Measurements from ENCODE around the gene ATOH7. TPM values are rescaled to one million over a fixed set of nuclear protein-coding genes. Genes with fewer than 3 reads are reported as not detected.
A peak's percentile ranks its signal among the peaks of the same experiment; 100 is the strongest.
"Not testable (repeated sequence)": the region's sequence is repeated elsewhere in the genome, so short reads cannot be mapped to it uniquely, and the experiment has no call there.

The ATOH7 gene
- not detected in 2 replicates for total RNA-seq (2021)
- percentile 27 among the genes with signal in this experiment for Bru-seq, nascent RNA
- percentile 32 among the genes with signal in this experiment for BruChase-seq, experiment 1, labeled RNA remaining after a 2-hour chase
- BruChase-seq, experiment 2, labeled RNA remaining after a 6-hour chase = percentile 26 among the genes with signal in this experiment
- long read RNA-seq, partial matches to known transcripts = 0 of 1 reads
- long read RNA-seq, other reads (novel, unspliced or antisense) = 0 of 1 reads

- H3F3A ChIP-seq (ENCODE audit: insufficient read depth, low read depth) = no peaks in the 10 kb centered on the region
- H2AFZ ChIP-seq = peak within 1 kb of the TSS; percentile 96
- ChIA-PET POLR2A (ENCODE audit: unreplicated experiment) (interaction anchor here (0.6 kb wide), 1 partner anchor 179 kb away, joined by 3 read pairs; no protein-coding TSS in a partner anchor), CTCF (interaction anchor here (0.5 to 1.6 kb wide), 2 partner anchors 24 to 459 kb away, joined by 3 to 7 read pairs; no protein-coding TSS in a partner anchor)
- peaks cover 15% of the 10 kb centered on the region for H3K4me1 ChIP-seq (replicated peaks; ENCODE audit: insufficient read depth)
- H3K4me2 ChIP-seq = peak within 1 kb of the TSS; percentile 83
- BruUV-seq (replicated peaks) = no TSS peak
- no peak for DNase-seq
- intact Hi-C loops (cut with micrococcal nuclease; ENCODE audit: unreplicated experiment) = no loop called here
- no peak within 1 kb of the TSS for H3K27ac ChIP-seq
- H3K36me3 ChIP-seq (ENCODE audit: low read depth) = no peaks in the 10 kb centered on the region
- no peaks in the 10 kb centered on the region for H3K9me2 ChIP-seq (ENCODE audit: insufficient read depth)
- H3K27me3 ChIP-seq (ENCODE audit: insufficient read depth, low read depth) = no peaks in the 10 kb centered on the region
- no peak for TF ChIP-seq EZH2 (IDR thresholded peaks at IDR 0.05; ENCODE audit: low read depth)
- TF ChIP-seq, protein P1, sequence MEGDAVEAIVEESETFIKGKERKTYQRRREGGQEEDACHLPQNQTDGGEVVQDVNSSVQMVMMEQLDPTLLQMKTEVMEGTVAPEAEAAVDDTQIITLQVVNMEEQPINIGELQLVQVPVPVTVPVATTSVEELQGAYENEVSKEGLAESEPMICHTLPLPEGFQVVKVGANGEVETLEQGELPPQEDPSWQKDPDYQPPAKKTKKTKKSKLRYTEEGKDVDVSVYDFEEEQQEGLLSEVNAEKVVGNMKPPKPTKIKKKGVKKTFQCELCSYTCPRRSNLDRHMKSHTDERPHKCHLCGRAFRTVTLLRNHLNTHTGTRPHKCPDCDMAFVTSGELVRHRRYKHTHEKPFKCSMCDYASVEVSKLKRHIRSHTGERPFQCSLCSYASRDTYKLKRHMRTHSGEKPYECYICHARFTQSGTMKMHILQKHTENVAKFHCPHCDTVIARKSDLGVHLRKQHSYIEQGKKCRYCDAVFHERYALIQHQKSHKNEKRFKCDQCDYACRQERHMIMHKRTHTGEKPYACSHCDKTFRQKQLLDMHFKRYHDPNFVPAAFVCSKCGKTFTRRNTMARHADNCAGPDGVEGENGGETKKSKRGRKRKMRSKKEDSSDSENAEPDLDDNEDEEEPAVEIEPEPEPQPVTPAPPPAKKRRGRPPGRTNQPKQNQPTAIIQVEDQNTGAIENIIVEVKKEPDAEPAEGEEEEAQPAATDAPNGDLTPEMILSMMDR (conservative IDR thresholded peaks at IDR 0.05) = no peak
- H3K4me3 ChIP-seq = peak within 1 kb of the TSS; percentile 56
- no peaks in the 10 kb centered on the region for H4K20me1 ChIP-seq (ENCODE audit: insufficient read depth)
- H3K79me2 ChIP-seq (ENCODE audit: low read depth) = no peaks in the 10 kb centered on the region
- H3K9me3 ChIP-seq (ENCODE audit: insufficient read depth, low read depth) = no peaks in the 10 kb centered on the region
Observed at GRCh38 chr10:68231817-68232251, at the start of gene ATOH7. Gene ATOH7 (minus strand): TSS chr10:68232113. CDS start chr10:68231677, 436 bp downstream.

DNA sequence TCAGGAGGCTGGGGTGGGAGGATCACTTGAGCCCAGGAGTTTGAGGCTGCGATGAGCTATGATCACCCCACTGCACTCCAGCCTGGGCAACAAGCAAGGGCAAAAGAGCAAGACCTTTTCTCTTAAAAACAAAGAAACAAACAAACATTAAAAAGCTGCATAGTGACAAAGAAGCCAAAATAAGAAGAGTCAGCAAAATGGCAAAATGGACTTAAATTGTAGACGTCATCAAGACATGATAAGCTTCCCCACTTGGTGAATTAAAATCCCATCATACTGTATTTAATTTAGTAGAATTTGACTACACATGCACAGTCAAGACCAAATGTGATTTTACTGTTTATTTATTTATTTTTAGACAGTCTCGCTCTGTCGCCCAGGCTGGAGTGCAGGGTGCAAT lies 48.8 kb upstream of the ATOH7 start:
- ChIA-PET CTCF (no interaction called here), POLR2A (ENCODE audit: unreplicated experiment) (no interaction called here)
- H3K9me2 ChIP-seq (ENCODE audit: insufficient read depth) = no peaks in the 10 kb centered on the region
- H3K27ac ChIP-seq = no peak overlapping the region
- H3K4me1 ChIP-seq (replicated peaks; ENCODE audit: insufficient read depth) = no peaks in the 10 kb centered on the region
- H3K27me3 ChIP-seq (ENCODE audit: insufficient read depth, low read depth) = no peaks in the 10 kb centered on the region
- BruUV-seq (replicated peaks) = no TSS peak
- H4K20me1 ChIP-seq (ENCODE audit: insufficient read depth) = no peaks in the 10 kb centered on the region
- no peak for DNase-seq
- H2AFZ ChIP-seq = no peak overlapping the region
- TF ChIP-seq, protein P1 (conservative IDR thresholded peaks at IDR 0.05) = no peak
- TF ChIP-seq EZH2 (IDR thresholded peaks at IDR 0.05; ENCODE audit: low read depth) = no peak
- H3K9me3 ChIP-seq (ENCODE audit: insufficient read depth, low read depth) = peaks cover 7% of the 10 kb centered on the region; the same call in 1 of the 2 replicates
- no peaks in the 10 kb centered on the region for H3K79me2 ChIP-seq (ENCODE audit: low read depth)
- intact Hi-C loops (cut with micrococcal nuclease; ENCODE audit: unreplicated experiment) = no loop called here
- H3K4me2 ChIP-seq = no peak overlapping the region
- H3K36me3 ChIP-seq (ENCODE audit: low read depth) = no peaks in the 10 kb centered on the region
- H3K4me3 ChIP-seq = no peak overlapping the region
- no peaks in the 10 kb centered on the region for H3F3A ChIP-seq (ENCODE audit: insufficient read depth, low read depth)

- H3K4me2 ChIP-seq; POLR2A ChIA-PET (ENCODE audit: unreplicated experiment); CTCF ChIA-PET; H3K9me3 ChIP-seq (ENCODE audit: insufficient read depth, low read depth); H3K4me3 ChIP-seq; H3K79me2 ChIP-seq (ENCODE audit: low read depth); DNase-seq; BruUV-seq (replicated peaks); H3F3A ChIP-seq (ENCODE audit: insufficient read depth, low read depth); H3K4me1 ChIP-seq (replicated peaks; ENCODE audit: insufficient read depth); H3K36me3 ChIP-seq (ENCODE audit: low read depth); H4K20me1 ChIP-seq (ENCODE audit: insufficient read depth); H3K9me2 ChIP-seq (ENCODE audit: insufficient read depth); intact Hi-C loops (cut with micrococcal nuclease; ENCODE audit: unreplicated experiment); H3K27ac ChIP-seq; H2AFZ ChIP-seq; H3K27me3 ChIP-seq (ENCODE audit: insufficient read depth, low read depth): not testable (repeated sequence)
Observed at GRCh38 chr10:68278906-68279753, 47.2 kb upstream of the ATOH7 start.

DNA sequence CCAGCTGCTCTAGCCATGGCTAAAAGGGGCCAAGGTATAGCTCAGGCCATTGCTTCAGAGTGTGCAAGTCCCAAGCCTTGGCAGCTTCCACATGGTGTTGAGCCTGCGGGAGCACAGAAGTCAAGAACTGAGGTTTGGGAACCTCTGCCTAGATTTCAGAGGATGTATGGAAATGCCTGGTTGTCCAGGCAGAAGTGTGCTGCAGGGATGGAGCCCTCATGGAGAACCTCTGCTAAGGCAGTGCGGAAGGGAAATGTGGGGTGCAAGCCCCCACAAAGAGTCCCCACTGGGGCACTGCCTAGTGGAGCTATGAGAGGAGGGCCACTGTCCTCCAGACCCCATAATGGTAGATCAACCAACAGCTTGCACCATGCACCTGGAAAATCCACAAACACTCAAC lies 45.9 kb upstream of the ATOH7 start:
- H3K9me2 ChIP-seq (ENCODE audit: insufficient read depth); H3F3A ChIP-seq (ENCODE audit: insufficient read depth, low read depth); H3K36me3 ChIP-seq (ENCODE audit: low read depth); BruUV-seq (replicated peaks); DNase-seq; H3K9me3 ChIP-seq (ENCODE audit: insufficient read depth, low read depth); POLR2A ChIA-PET (ENCODE audit: unreplicated experiment); intact Hi-C loops (cut with micrococcal nuclease; ENCODE audit: unreplicated experiment); H3K4me2 ChIP-seq; H3K79me2 ChIP-seq (ENCODE audit: low read depth); CTCF ChIA-PET; H2AFZ ChIP-seq; H4K20me1 ChIP-seq (ENCODE audit: insufficient read depth); H3K4me3 ChIP-seq; H3K4me1 ChIP-seq (replicated peaks; ENCODE audit: insufficient read depth); H3K27ac ChIP-seq; H3K27me3 ChIP-seq (ENCODE audit: insufficient read depth, low read depth): not testable (repeated sequence)

Data from PC-9 (cell line).